Adrenal gland (tissue), 12 donors: ENCODE results near the gene SPZ1. TPM values are rescaled to one million over a fixed set of nuclear protein-coding genes. Genes with fewer than 3 reads are reported as not detected.
"Not testable (repeated sequence)": the region's sequence is repeated elsewhere in the genome, so short reads cannot be mapped to it uniquely, and the experiment has no call there.

ENCODE experiments used
- DNase-seq, 7 donors: peaks; one replicate each; pipeline ENCODE4 v3.0.0-alpha.2; 2019 to 2020
- H3K27ac ChIP-seq, 5 donors: fragments of 200-600 bp; sonication (generic) in 4 of 5; 1 replicate in 3 of 5; 2 replicates in 2 of 5; pipeline versions ENCODE4 v1.5.1 to v1.8.0; 2016 to 2020; ENCODE audit warnings: mild to moderate bottlenecking in 1 of 5
- H3K27me3 ChIP-seq: fragments of 200-600 bp; 2 replicates; pipeline ENCODE4 v1.8.0; 2021
- H3K36me3 ChIP-seq, 2 donors: fragments of 200-600 bp; replicated peaks in 1 of 2; 1 replicate in 1 of 2; 2 replicates in 1 of 2; pipeline versions ENCODE4 v1.5.1 to v1.8.0; 2018 to 2022
- H3K4me1 ChIP-seq, 2 donors: fragments of 200-600 bp; replicated peaks in 1 of 2; 1 replicate in 1 of 2; 2 replicates in 1 of 2; pipeline versions ENCODE4 v1.5.1 to v1.8.0; 2018 to 2021
- H3K4me3 ChIP-seq, 4 donors: fragments of 200-600 bp; sonication (generic) in 3 of 4; one replicate each; pipeline ENCODE4 v1.5.1; 2016 to 2018
- H3K9me3 ChIP-seq, 3 donors: fragments of 200-600 bp; sonication (generic) in 1 of 3; replicated peaks in 1 of 3; 1 replicate in 2 of 3; 2 replicates in 1 of 3; pipeline versions ENCODE4 v1.5.1 to v1.8.0; 2016 to 2021
- POLR2A ChIP-seq, 2 donors: fragments of 450-650 bp; IDR thresholded peaks; one replicate each; pipeline ENCODE4 v1.6.1; 2017; ENCODE audit warnings: antibody characterized with exemption in 2 of 2, mild to moderate bottlenecking in 2 of 2, moderate library complexity in 1 of 2
- WGBS, 4 donors: extraction: QIAGEN DNeasy Blood & Tissue Kit in 2 of 4; methylation state at CpG; one replicate each; pipeline versions ENCODE4 v1.1.5 to v1.1.7; 2013 to 2017; 5-methylcytosine and 5-hydroxymethylcytosine counted together
- intact Hi-C, 2 donors: fragments of 100-400 bp; cut with DNase I; formaldehyde crosslinking; loops; one replicate each; pipeline versions ENCODE4 v1.14.1 to v1.15.0; 2022 to 2023
- polyA plus RNA-seq, 3 donors: library from polyadenylated mRNA; stranded (reverse); fragments of 200-250 nt in 2 of 3; fragments of 350-450 nt in 1 of 3; fragmentation: Illumina TruSeq in 1 of 3; extraction: RNeasy Lipid Tissue Mini Kit (QIAGEN cat#74804) in 1 of 3; gene quantifications; one replicate each; pipeline ENCODE4 v1.2.3, GENCODE V29; 2013 to 2014
- total RNA-seq, 9 donors: library from RNA; depleted of rRNA in 4 of 9; stranded (reverse); fragments of >200 nt in 4 of 9; fragments of 120-200 nt in 1 of 9; fragmentation: NEBNext Ultra II Directional in 1 of 9; extraction: Animal tissue kit (Norgen Biotek cat#: 25700) in 1 of 9; gene quantifications; one replicate each; pipeline versions ENCODE4 v1.1.0 to v1.2.4, GENCODE V29; 2013 to 2023
- TF ChIP-seq, protein P1 (sequence below), 6 experiments: fragments of 450-650 bp in 4 of 6; fragments of 200-600 bp in 2 of 6; sonication (generic) in 1 of 6; IDR thresholded peaks; 1 replicate in 5 of 6; 2 replicates in 1 of 6; pipeline versions ENCODE4 v1.5.1 to v1.8.0; 2016 to 2021; ENCODE audit warnings: antibody characterized with exemption in 6 of 6, mild to moderate bottlenecking in 2 of 6, moderate library complexity in 1 of 6
- donor health status: healthy with polysubstance abuse.
- donor health status: Bipolar disorder and iron deficiency.
- donor health status: DM: yes; HTN: yes; CAD: no.
- donor health status: DM: no; HTN: no; CAD: no.
- donor health status: DM: no; HTN: no; CAD: no.
- donor health status: DM: yes; HTN: yes; CAD: no.

SPZ1 gene
- total and polyA plus RNA-seq, 12 donors, result not detected

DNA sequence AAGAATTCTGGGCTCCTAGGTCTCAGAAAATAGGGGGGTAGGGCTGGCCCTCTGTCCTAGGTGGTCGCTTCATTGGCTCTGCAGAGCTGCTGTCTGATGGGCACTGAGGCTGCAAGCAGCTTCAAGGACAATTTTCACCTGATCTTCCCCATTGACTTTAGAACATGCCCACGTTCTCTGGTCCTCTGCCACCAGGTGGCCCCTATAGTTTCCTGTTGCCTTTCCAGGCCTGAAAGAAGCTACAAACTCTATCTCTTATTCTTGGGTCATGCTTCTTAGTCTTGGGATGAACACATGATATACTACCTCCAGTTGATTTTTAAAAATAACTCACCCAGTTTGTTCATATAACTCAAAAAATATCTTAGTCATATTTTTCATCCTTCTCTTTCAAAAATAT, 26.3 kb downstream of the SPZ1 start:
- intact Hi-C loops, result loop anchor here in 1 of 2 donors (10.0 kb wide), 1 partner anchor 159 kb away; no protein-coding TSS in a partner anchor
- Histone ChIP-seq H3K4me3 (no peak overlapping the region), H3K27ac (no peak overlapping the region), H3K36me3 (no peaks in the 10 kb centered on the region), H3K4me1 (no peaks in the 10 kb centered on the region), H3K9me3 (no peaks in the 10 kb centered on the region), H3K27me3 (no peaks in the 10 kb centered on the region)
- DNase-seq, result peak in 1 of 7 donors; percentile 14
- no peak for TF ChIP-seq POLR2A (IDR thresholded peaks at IDR 0.05)
- TF ChIP-seq, protein P1, sequence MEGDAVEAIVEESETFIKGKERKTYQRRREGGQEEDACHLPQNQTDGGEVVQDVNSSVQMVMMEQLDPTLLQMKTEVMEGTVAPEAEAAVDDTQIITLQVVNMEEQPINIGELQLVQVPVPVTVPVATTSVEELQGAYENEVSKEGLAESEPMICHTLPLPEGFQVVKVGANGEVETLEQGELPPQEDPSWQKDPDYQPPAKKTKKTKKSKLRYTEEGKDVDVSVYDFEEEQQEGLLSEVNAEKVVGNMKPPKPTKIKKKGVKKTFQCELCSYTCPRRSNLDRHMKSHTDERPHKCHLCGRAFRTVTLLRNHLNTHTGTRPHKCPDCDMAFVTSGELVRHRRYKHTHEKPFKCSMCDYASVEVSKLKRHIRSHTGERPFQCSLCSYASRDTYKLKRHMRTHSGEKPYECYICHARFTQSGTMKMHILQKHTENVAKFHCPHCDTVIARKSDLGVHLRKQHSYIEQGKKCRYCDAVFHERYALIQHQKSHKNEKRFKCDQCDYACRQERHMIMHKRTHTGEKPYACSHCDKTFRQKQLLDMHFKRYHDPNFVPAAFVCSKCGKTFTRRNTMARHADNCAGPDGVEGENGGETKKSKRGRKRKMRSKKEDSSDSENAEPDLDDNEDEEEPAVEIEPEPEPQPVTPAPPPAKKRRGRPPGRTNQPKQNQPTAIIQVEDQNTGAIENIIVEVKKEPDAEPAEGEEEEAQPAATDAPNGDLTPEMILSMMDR (IDR thresholded peaks at IDR 0.05), result peak in 3 of 6 experiments; percentile 13 to 29 (median 15)
- WGBS, 4 donors, result 15 to 64% (median 61%) methylated on average over 1 to 2 of the region's 2 CpGs

DNA sequence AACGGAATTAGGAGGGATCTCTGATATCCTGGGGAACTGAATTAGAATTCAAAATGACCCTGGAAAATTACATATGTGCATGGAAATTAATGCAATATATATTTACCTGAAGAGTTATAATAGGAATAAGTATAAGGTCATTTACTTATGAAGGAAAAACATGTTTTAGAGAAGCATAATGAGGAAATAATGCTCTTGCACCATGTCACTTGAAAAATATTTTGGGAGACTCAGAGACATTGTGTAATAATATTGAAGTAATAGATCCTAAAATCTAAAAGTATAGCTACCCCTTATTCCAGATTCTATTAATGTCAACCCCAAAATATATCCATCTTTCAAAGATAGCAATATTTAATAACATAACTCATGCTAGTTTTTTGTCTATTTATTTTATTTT, 28.4 kb downstream of the SPZ1 start:
- Histone ChIP-seq H3K36me3 (no peaks in the 10 kb centered on the region), H3K4me1 (no peaks in the 10 kb centered on the region), H3K9me3 (no peaks in the 10 kb centered on the region), H3K4me3 (no peak overlapping the region), H3K27me3 (no peaks in the 10 kb centered on the region), H3K27ac (no peak overlapping the region)
- intact Hi-C loops, result loop anchor here in 1 of 2 donors (10.0 kb wide), 1 partner anchor 157 kb away; no protein-coding TSS in a partner anchor
- WGBS, 4 donors, result 24 to 43% (median 37%) methylated on average over 1 of the region's 1 CpG
- no peak for DNase-seq
- TF ChIP-seq POLR2A (IDR thresholded peaks at IDR 0.05), result no peak
- TF ChIP-seq, protein P1 (IDR thresholded peaks at IDR 0.05), result no peak

DNA sequence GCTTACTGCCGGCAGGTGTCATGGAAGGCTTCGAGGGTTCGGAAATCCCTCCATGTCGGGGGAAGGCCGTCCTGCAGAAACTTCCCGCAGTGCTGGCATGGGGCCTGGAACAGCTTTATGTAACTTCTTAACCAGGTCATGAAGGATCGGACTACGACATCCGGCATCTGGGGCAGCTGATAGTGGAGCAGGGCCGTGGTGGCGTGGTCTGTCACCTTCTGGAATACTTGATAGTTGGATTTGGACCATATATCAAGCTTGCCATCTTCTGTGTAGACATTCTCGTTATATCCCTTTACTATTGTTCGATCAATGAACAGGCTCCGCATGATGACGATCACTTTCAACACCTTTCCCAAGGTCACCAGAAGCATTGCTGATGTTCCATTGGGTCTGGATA, 31.2 kb downstream of the SPZ1 start:
- H3K4me1 ChIP-seq, intact Hi-C loops, H3K9me3 ChIP-seq, H3K27ac ChIP-seq, H3K4me3 ChIP-seq, H3K27me3 ChIP-seq, H3K36me3 ChIP-seq, DNase-seq: not testable (repeated sequence)
- 87 to 97% (median 91%) methylated on average over 9 to 15 of the region's 15 CpGs for WGBS, 4 donors

DNA sequence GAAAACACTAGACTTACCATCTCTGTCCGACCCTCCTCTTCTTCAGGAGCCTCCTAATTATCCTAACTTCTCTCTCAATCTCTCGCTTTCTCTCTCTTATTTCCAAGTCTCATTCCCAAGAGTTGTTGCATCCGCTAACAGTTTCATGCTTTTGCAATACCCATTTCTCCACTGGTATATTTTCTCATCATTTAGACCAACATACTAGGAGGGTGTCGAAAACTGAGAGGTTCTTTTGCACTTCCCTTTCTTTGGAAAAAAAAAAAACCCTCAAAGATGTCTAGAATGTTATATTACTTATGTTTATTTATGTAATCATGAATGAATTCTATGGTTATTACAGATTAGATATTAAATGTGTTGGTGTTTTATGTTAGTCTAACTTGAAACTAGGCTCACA, 35.9 kb downstream of the SPZ1 start:
- intact Hi-C loops, result no loop called here
- no peaks in the 10 kb centered on the region for H3K4me1 ChIP-seq
- no peaks in the 10 kb centered on the region for H3K9me3 ChIP-seq
- no peak for TF ChIP-seq POLR2A (IDR thresholded peaks at IDR 0.05)
- TF ChIP-seq, protein P1 (IDR thresholded peaks at IDR 0.05), result no peak
- DNase-seq, result no peak
- H3K36me3 ChIP-seq, result no peaks in the 10 kb centered on the region
- H3K4me3 ChIP-seq, result no peak overlapping the region
- H3K27ac ChIP-seq, result no peak overlapping the region
- no peaks in the 10 kb centered on the region for H3K27me3 ChIP-seq
- WGBS, 4 donors, result 75 to 83% (median 81%) methylated on average over 4 of the region's 4 CpGs

DNA sequence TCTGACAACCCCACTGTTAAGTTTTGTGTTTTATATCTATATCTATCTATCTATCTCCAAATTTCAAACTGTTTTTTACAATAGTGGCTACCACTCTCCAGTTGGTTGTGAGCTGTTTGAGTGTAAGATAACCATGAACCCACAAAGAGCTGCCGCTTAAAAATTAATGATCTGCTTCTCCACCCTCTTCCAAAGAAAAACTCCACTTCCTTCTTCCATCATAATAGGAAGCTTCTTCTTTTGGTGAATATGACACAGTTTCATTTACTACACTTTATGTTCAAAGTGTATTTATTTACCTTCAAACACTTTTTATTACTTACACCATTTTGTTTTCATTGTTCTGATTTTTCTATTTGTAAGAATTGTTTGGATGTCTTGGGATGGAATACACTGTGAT, 37.9 kb downstream of the SPZ1 start:
- H3K4me3 ChIP-seq, result no peak overlapping the region
- intact Hi-C loops, result no loop called here
- DNase-seq, result no peak
- H3K27me3 ChIP-seq, result no peaks in the 10 kb centered on the region
- H3K36me3 ChIP-seq, result no peaks in the 10 kb centered on the region
- no peaks in the 10 kb centered on the region for H3K4me1 ChIP-seq
- no peaks in the 10 kb centered on the region for H3K9me3 ChIP-seq
- H3K27ac ChIP-seq, result no peak overlapping the region
- TF ChIP-seq, protein P1 (IDR thresholded peaks at IDR 0.05), result no peak
- no peak for TF ChIP-seq POLR2A (IDR thresholded peaks at IDR 0.05)
- 80 to 88% (median 88%) methylated on average over 1 of the region's 1 CpG for WGBS, 4 donors
